HUDEP-2 (cell line): Measurements from ENCODE around the gene ZNF606.

Experiments used
- DNase-seq, 76 experiments: peaks; one replicate each; lab custom pipeline; 2025; ENCODE audit not compliant: unreplicated experiment in 76 of 76; lab: John Stamatoyannopoulos, UW

Gene ZNF606

GRCh38 chr19:58002384-58003173, at the start of gene ZNF606:
Gene ZNF606 (minus strand): TSS chr19:58002820. CDS start chr19:58001319, 1,501 bp downstream.
- DNase-seq = peak in 68 of 76 experiments; percentile 6 to 95 (median 79)

DNA sequence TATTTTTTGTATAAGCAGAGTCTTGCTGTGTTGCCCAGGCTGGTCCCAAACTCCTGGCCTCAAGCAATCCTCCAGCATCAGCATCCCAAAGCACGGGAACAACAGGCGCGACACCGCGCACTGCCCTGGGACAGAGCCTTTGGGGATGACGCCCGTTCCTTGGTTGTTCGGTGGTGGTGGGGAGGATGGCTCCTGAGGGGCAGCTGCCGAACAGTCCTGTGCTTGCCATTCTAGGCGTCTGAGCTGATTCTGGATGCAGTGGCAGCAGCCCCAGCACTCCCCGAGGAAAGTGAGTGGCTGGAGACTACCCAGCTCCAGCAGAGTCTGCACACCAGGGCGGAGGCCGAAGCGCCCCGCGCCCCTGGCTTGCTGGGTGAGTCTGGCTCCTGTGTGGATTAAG, 49.6 kb upstream of the ZNF606 start:
- DNase-seq = no peak

GRCh38 chr19:58047672-58048071, 45.1 kb upstream of the ZNF606 start:
- DNase-seq = no peak

DNA sequence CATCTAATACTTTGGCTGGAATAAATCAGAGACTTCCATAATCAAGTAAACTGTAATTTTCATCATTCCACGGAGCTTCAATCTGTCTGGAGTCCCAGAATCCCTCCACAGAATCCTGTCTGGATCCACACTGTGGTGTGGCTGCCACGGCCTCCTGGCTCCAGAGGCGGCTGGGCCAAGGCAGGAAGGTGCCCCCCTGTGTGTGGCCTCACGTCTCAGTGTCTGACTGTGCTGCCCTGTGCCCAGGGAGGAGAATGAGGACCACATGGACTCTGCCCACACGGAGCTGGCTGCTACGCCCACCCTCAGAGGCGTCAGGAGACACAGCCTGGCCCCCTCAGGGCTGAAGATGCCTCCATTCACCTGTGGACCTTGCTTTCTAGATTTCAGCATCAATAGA, 44.2 kb upstream of the ZNF606 start:
- DNase-seq = no peak

GRCh38 chr19:58045411-58046050, 42.9 kb upstream of the ZNF606 start:
- no peak for DNase-seq

DNA sequence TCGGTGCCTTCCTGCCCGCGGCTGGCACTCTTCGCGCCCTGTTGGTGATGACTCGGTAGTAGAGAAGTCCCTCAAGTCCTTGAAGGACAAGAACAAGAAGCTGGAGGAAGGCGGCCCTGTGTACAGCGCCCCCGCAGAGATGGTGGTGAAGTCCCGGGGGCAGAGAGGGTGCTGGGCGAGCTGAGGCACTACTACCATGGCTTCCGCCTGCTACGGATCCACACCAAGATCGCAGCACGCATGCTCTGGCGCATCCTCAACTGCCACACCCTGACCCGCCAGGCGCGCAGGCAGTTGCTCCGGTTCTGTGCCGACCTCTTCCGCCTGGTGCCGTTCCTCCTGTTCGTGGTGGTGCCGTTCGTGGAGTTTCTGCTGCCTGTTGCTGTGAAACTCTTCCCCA, 42.3 kb upstream of the ZNF606 start:
- no peak for DNase-seq

GRCh38 chr19:58044391-58044790, 41.8 kb upstream of the ZNF606 start:
- DNase-seq = no peak

DNA sequence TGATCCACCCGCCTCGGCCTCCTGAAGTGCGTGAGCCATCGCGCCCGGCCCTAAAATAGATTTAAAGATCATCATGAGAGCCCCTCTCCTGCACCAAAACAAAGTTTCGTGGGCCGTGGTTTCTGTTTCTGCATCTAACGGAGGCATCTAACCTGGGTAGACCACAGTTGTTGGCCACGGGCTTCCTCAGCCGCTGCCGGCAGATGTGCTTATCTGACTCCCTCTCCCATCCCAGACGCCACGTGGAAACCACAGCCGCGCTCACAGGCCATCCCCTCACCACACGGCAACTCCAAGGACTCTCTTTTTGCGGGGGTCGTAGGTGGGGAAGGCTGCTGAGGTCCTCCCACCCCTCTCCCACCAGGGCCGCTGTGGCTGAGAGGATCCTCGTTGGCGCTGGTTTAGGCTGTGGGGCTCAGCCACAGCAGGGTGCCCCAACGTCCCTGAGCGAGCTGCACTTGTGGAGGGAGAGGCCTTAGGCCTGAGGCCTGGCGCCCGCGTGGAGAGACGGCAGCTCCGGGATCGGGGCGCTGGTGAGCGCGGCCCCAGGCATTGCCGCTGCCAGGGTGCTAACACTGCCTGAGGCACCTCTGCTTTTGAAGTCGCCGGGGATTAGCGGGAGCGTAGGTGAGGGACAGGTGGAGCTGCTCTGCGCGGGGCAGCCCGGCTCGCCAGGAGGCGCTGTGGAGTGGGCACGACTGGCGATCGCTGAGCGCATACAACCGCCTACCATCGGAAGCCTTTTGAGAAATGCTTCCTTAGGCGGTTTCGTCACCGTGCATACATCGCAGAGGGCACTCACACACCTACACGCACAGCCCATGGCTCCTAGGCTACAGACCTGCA, 40.1 kb upstream of the ZNF606 start:
- DNase-seq = no peak

DNA sequence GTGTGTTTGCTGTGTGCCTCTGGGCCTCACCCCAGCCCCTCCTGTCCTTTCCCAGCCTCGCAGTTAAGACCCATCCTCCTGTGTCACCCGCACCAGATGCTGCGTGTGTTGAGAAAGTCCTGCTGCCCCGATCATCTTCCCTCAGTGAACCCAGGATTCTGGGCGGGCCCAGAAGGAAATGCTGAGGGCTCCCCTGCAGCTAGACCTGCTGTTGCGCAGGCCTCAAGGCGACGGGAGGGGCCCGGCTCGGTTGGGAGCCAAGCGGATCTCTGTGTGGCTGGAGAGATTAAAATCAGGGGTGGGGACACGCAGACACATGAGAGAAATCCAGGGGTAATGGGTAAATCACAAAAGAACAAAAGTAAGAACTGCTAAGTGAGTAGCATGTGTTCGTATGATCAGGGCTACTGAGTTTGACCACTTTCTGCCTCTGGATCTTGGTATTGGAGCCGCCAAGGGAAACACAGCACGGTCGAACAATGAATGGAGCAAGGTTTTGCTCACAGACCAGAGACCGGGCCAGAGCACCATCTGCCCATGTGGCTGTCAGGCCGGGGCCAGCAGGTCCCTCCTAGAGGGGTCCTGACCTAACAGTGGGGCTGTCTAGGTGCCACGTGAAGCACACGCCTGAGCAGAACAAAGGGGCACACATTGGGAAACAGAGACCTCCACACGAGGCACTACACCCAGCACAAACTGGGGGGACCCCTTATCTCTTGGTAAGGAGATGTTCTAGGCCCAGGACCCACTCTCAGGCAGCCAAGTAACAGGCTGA, 38.3 kb upstream of the ZNF606 start:
- no peak for DNase-seq

- DNase-seq = no peak
Measured at GRCh38 chr19:58038688-58039204, 36.1 kb upstream of the ZNF606 start.

DNA sequence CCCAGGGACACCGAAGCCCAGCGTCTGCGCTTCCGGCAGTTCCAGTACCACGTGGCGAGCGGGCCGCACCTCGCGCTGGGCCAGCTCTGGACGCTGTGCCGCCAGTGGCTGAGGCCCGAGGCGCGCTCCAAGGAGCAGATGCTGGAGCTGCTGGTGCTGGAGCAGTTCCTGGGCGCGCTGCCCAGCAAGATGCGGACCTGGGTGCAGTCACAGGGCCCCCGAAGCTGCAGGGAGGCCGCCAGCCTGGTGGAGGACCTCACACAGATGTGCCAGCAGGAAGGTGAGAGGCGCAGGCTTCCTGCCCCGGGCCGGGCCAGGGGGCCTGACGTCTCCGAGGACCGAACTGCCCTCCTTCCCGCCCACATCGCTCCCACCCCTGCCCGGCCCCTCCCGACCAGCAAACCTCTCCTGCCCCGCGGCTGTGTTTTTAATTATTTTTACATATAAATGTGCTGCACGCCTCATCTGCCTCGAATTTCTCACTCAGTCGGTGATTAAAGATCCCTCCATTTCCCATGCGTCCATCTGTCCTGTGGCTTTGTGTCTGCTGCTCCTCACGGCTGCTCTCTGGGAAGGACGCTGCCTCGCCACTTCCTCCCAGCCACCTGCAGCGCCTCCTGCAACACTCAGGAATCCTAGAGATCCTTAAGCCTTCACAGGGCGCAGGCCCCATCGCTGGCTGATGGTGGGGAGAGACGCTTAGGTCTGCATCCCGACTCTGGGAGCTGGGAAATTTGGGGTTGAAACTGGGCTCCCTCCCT, 35.5 kb upstream of the ZNF606 start:
- no peak for DNase-seq

- DNase-seq = no peak
Measured at GRCh38 chr19:58035863-58036262, 33.2 kb upstream of the ZNF606 start.

DNA sequence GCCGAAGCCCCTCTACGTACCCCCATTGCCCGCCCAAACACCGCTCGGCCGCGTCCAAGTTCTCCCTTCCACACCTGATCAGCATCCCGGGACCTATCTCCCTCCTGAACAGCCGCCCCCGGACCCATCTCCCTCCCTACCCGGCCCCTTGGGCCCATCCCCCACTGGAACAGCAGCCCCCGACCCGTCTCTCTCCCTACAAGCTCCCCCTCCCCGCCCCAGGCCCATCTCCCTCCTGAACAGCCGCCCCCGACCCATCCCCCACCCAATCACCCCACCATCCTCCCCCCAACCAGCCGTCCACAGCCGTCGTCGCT, 31.8 kb upstream of the ZNF606 start:
- DNase-seq = no peak

DNA sequence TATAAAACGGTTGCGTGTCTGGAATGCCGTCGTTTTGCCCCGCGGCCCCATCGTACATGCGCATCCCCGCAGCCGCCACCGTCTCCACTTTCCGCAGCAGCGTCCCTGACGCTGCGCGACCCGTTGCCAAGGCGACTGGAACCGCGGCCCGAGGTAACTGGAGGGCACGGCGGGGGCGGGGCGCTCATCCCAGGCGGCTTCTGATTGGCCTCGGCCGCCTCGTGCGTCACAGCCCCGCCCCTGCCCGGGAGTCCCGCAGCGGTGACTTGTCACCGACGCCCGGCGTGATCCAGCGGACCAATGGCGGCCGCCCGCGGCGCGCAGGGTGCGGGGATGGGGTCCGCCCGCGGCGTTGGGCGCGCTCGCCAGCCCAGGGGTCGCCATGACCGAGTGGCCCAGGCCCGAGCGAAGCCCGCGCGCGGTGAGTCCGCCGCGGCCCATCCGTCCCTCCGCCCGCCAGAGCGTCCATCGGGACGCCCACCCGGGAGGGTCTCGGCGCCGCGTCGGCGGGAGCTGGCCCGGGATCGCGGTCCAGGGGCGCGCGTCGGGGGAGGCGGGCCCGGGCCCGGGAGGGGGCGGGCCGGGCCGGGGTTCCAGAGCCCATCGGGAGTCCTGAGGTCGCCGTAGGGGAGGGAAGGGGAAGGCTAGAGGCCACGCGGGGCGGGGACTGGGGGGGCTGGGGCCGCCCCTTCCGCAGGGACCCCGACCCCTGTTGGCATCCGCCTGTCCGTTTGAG, 31.3 kb upstream of the ZNF606 start, which contains the start of gene ZSCAN1:
Gene ZSCAN1, plus strand, starts transcription at position 285 of the 736 bp plus-strand sequence. CDS start 3,812 bp downstream, outside the sequence.
- DNase-seq = no peak

- DNase-seq = no peak
Measured at GRCh38 chr19:58024661-58025060, 22.0 kb upstream of the ZNF606 start.

GRCh38 chr19:58022283-58022660, 19.7 kb upstream of the ZNF606 start:
- no peak for DNase-seq

DNA sequence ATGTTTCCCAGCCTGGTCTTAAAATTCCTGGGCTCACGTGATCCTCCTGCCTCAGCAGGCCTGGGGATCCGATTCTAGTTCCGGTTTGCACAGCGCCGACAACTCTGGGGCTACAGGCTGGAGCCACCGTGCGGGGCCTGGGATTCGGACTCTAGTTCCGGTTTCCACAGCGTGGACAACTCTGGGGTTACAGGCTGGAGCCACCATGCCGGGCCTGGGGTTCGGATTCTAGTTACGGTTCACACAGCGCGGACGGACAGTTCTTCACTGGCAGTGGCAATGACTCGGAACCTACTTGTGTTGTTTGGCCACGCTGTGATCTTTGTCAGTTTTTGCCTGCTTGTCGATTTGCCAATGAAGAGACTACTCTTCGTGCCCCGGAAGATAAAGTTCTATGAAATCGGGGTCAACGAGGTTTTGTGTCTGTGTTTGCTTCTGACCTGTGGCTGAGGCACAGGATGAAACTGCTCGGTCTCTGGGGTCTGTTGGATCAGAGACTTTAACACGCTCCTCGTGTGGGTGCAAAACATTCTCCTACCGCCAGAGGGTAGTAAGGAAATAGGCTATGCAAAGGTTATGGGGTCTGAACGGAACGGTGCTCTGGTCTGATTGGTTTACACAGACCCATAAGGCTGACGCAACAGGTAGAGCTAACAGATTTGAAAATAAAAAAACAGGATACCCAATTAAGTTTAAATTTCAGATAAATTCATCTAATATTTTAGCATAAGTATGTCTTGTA, 19.1 kb upstream of the ZNF606 start:
- DNase-seq = peak in 16 of 76 experiments; percentile 1 to 30 (median 10)

DNA sequence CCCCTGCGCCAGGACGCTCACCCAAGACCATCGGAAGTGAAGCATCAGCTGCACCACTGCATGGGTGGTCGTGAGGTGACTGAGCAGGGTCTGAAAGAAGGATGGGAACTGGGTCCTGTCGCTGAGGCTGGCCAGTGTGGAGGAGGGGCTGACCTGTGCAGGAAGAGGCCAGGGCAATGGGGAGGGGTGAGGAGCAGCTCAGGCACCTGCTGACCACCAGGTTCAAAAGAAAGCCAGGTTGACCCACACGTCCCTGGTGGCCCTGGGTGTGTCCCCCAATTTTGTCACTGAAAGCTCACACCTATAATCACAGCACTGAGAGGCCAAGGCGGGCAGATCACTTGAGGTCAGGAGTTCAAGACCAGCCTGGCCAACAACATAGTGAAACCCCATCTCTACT, 17.5 kb upstream of the ZNF606 start:
- DNase-seq = no peak
